GM21723 (cell line): ENCODE data around the gene COLEC12.
"Not testable (repeated sequence)": the region's sequence is repeated elsewhere in the genome, so short reads cannot be mapped to it uniquely, and the experiment has no call there.

ENCODE experiments used
- ATAC-seq: cut with Tn5 transposase; IDR thresholded peaks from one replicate; pipeline ENCODE4 v1.9.1; 2021; ENCODE audit warnings: mild to moderate bottlenecking, moderate library complexity; ENCODE audit not compliant: unreplicated experiment

The COLEC12 gene

DNA sequence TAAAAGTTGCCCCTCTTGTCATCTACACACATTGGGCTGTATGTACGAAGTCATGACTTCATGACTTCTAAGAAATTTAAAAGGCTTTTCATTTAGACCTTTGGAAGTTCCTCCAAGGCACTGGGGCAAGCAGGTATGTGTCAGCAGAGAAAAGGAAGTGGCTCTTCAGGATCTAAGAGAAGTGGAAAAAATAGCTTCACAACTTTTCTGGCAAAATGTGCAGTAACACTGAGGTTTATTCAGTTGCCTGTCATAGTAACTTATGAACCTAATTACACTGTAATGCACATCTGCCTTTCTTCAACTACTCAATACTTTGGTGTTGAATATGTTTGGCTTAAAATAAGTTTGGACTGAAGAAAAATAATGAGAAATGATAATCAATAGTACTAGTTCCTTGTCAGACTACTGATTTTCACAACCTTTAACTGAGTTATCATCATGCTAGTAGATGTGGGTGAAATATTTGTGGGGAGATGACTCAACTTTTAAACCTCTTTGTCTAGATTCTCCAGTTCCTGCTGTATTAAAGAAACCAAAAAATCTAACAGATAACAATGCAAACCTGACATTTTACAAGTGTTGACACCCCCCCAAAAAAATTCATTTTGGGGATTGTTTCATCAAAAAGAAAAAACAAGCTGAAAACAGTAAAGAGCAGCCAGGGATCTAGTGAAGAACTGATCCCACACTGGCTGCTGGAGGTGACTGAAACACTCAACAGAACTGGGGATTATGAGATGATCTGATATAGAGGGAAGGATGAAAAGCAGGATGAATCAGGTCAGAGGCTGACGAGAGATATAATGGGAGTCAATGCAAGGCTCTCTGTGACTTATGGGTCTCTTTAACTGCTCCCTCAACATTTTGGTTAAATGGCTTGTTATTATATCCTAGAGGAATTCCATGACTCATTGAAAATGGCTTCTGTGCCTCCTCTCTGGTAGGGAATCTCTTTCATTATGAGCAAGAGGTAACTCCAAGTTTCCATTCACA, 84.6 kb downstream of the COLEC12 start:
- ATAC-seq = no peak

- ATAC-seq = no peak
Observed at GRCh38 chr18:415047-415446, 85.5 kb downstream of the COLEC12 start.

GRCh38 chr18:413233-413632, 87.3 kb downstream of the COLEC12 start:
- no peak for ATAC-seq

GRCh38 chr18:410047-410455, 90.5 kb downstream of the COLEC12 start:
- no peak for ATAC-seq

DNA sequence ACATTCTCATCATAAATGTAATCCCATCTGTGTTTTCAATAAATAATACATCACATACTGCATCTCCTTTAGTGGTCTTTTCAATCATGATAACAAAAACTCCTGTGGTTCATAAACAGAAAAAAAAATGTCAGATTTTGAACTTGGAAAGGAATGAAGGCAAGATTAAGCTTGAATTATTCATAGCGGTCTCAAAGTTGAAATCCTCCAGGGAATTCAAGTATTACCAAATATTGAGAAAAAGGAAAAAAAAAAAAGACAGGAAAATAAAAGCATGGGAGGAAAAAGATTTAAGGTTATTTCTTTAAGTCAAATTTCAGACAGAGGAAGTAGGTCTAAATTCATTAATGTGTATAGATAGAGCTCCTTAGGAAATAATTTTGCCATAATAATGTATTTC, 92.1 kb downstream of the COLEC12 start:
- ATAC-seq = no peak

- ATAC-seq = no peak
Observed at GRCh38 chr18:407626-408224, 92.8 kb downstream of the COLEC12 start.

DNA sequence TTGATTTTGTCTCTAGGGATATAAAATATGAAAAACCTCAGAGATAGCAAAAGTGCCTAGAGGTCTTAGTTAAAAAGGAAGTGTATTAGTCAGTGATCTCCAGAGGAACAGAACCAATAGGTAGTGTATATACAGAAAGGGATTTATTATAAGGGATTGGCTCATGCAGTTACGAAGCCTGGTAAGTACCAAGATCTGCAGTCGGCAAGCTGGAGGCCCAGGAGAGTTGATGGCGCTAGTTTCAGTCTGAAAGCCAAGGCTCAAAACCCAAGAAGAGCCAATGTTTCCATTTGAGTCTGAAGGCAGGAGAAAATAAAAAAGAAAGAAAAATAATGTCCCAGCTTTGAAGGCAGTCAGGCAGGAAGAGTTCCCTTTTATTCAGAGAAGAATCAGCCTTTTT, 93.3 kb downstream of the COLEC12 start:
- no peak for ATAC-seq

GRCh38 chr18:406677-407076, 93.8 kb downstream of the COLEC12 start:
- no peak for ATAC-seq

DNA sequence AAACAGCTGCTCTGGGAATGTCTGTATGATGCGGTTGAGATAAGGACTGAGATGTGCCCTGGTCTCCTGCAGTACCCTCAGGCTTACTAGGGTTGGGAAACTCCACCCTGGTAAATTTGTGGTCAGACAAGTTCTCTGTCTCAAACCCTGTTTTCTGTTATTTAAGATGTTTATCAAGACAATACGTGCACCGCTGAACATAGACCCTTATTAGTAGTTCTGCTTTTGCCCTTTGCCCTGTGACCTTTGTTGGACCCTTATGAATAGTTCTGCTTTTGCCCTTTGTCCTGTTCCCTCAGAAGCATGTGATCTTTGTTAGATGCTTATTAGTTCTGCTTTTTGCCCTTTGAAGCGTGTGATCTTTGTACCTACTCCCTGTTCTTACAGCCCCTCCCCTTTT, 95.5 kb downstream of the COLEC12 start:
- ATAC-seq = not testable (repeated sequence)

GRCh38 chr18:404061-404636, 96.4 kb downstream of the COLEC12 start:
- no peak for ATAC-seq

- ATAC-seq = no peak
Observed at GRCh38 chr18:402129-402528, 98.4 kb downstream of the COLEC12 start.

DNA sequence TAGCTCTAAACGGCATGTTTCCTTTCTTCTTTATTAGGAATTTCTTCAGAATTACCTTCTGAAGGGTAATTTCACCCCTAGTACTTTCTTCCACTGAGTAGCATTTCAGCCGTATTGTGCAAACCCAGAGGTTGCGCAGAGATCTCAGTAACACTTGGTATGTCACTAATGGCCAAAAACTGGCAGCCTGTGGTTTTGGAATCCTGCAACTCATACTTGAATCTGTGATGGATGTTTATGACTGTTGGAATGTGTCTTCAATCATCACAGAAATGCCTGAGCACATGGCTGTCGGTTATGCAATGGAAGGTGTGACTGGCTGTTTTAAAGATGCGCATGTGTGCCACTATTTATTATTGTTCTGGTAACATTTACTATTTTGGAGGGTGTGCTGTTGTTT, 100.0 kb downstream of the COLEC12 start:
- ATAC-seq = no peak

GRCh38 chr18:399631-400135, 100.8 kb downstream of the COLEC12 start:
- ATAC-seq = no peak

GRCh38 chr18:398935-399630, 101.4 kb downstream of the COLEC12 start:
- ATAC-seq = no peak

- no peak for ATAC-seq
Observed at GRCh38 chr18:396556-396955, 103.9 kb downstream of the COLEC12 start.

- no peak for ATAC-seq
Observed at GRCh38 chr18:396251-396555, 104.3 kb downstream of the COLEC12 start.

- no peak for ATAC-seq
Observed at GRCh38 chr18:395456-396250, 104.8 kb downstream of the COLEC12 start.

GRCh38 chr18:394987-395362, 105.5 kb downstream of the COLEC12 start:
- no peak for ATAC-seq

DNA sequence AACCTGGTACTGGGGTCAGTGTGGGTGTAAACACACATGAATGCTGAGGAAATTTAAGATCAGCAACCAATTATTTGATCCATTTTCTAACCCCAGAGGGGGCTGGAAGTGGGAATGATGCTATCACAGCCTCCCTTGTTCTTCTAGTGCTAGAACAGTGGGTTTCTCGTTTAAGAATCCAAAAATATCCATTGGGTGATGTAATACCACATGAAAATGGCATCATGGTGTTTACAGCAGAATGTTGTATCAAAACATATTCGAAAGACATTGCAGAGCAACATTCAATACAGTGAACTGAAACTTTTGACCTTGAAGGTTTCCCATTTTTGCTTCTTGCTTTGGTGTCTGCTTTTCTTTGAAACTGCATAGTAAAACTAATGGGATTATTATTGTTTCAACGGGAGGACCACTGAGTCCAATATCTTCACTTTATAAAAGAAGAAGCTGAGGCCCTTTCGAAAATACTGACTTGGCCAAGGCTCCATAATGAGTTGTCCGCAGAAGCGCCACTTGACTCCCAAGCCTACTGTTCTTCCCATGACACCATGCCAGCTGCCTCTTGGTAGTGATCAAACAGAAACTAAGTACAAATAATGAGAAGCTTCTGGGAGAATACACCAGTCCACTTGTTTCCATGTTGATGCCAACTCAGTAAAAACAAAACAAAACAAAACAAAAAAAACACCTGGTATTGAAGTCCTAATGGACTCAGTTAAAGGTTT, 106.1 kb downstream of the COLEC12 start:
- no peak for ATAC-seq

- ATAC-seq = no peak
Observed at GRCh38 chr18:393574-393957, 106.9 kb downstream of the COLEC12 start.
